Measurements from ENCODE around the gene AAK1. TPM values are rescaled to one million over a fixed set of nuclear protein-coding genes. Genes with fewer than 3 reads are reported as not detected.

AAK1 gene
- total RNA-seq, 3 donors from 2014 or later = 37.9 to 54.0 (median 44.9) TPM

GRCh38 chr2:69594341-69594740 is 49.2 kb downstream of the AAK1 start:
- Histone ChIP-seq H3K9me3 (no peaks in the 10 kb centered on the region), H3K27me3 (no peaks in the 10 kb centered on the region), H3K36me3 (no peaks in the 10 kb centered on the region), H3K27ac (no peak overlapping the region), H3K4me1 (peaks cover 0 to 6% of the 10 kb centered on the region in 2 donors), H3K4me3 (no peak overlapping the region)
- DNase-seq (ENCODE audit: low spot score in 2 of 2) = no peak
- no peak for TF ChIP-seq POLR2AphosphoS5 (IDR thresholded peaks at IDR 0.05)
- TF ChIP-seq POLR2A (IDR thresholded peaks at IDR 0.05) = no peak
- no peak for TF ChIP-seq CTCF (IDR thresholded peaks at IDR 0.05)
- intact Hi-C loops (cut with DNase I; ENCODE audit: low total_unique reads) = no loop called here

- no peaks in the 10 kb centered on the region for H3K9me3 ChIP-seq
- H3K36me3 ChIP-seq = no peaks in the 10 kb centered on the region
- no peaks in the 10 kb centered on the region for H3K27me3 ChIP-seq
- no peak overlapping the region for H3K27ac ChIP-seq
- intact Hi-C loops (cut with DNase I; ENCODE audit: low total_unique reads) = no loop called here
- no peak for DNase-seq (ENCODE audit: low spot score in 2 of 2)
- TF ChIP-seq CTCF (IDR thresholded peaks at IDR 0.05) (no peak), POLR2A (IDR thresholded peaks at IDR 0.05) (no peak), POLR2AphosphoS5 (IDR thresholded peaks at IDR 0.05) (no peak)
- H3K4me3 ChIP-seq = no peak overlapping the region
- peaks cover 0 to 6% of the 10 kb centered on the region in 2 donors for H3K4me1 ChIP-seq
Observed at GRCh38 chr2:69592511-69592910, 51.0 kb downstream of the AAK1 start.

GRCh38 chr2:69589973-69590652 is 53.4 kb downstream of the AAK1 start:
- no peak for DNase-seq (ENCODE audit: low spot score in 2 of 2)
- TF ChIP-seq POLR2A (IDR thresholded peaks at IDR 0.05) = no peak
- TF ChIP-seq POLR2AphosphoS5 (IDR thresholded peaks at IDR 0.05) = no peak
- TF ChIP-seq CTCF (IDR thresholded peaks at IDR 0.05) = no peak
- peaks cover 0 to 6% of the 10 kb centered on the region in 2 donors for H3K4me1 ChIP-seq
- H3K27me3 ChIP-seq = no peaks in the 10 kb centered on the region
- H3K27ac ChIP-seq = peak overlapping the region; percentile 30 to 54
- H3K36me3 ChIP-seq = no peaks in the 10 kb centered on the region
- intact Hi-C loops (cut with DNase I; ENCODE audit: low total_unique reads) = no loop called here
- no peak overlapping the region for H3K4me3 ChIP-seq
- no peaks in the 10 kb centered on the region for H3K9me3 ChIP-seq

GRCh38 chr2:69588945-69589344 is 54.6 kb downstream of the AAK1 start:
- Histone ChIP-seq H3K9me3 (no peaks in the 10 kb centered on the region), H3K27me3 (no peaks in the 10 kb centered on the region), H3K4me3 (no peak overlapping the region), H3K27ac (no peak overlapping the region), H3K4me1 (peaks cover 0 to 6% of the 10 kb centered on the region in 2 donors), H3K36me3 (no peaks in the 10 kb centered on the region)
- TF ChIP-seq CTCF (IDR thresholded peaks at IDR 0.05) = no peak
- TF ChIP-seq POLR2AphosphoS5 (IDR thresholded peaks at IDR 0.05) = no peak
- no peak for TF ChIP-seq POLR2A (IDR thresholded peaks at IDR 0.05)
- intact Hi-C loops (cut with DNase I; ENCODE audit: low total_unique reads) = no loop called here
- no peak for DNase-seq (ENCODE audit: low spot score in 2 of 2)

GRCh38 chr2:69588403-69588802 is 55.1 kb downstream of the AAK1 start:
- H3K36me3 ChIP-seq = no peaks in the 10 kb centered on the region
- no peaks in the 10 kb centered on the region for H3K27me3 ChIP-seq
- TF ChIP-seq POLR2AphosphoS5 (IDR thresholded peaks at IDR 0.05) (no peak), POLR2A (IDR thresholded peaks at IDR 0.05) (no peak), CTCF (IDR thresholded peaks at IDR 0.05) (no peak)
- H3K4me1 ChIP-seq = peaks cover 0 to 6% of the 10 kb centered on the region in 2 donors
- no peaks in the 10 kb centered on the region for H3K9me3 ChIP-seq
- intact Hi-C loops (cut with DNase I; ENCODE audit: low total_unique reads) = no loop called here
- no peak for DNase-seq (ENCODE audit: low spot score in 2 of 2)
- H3K27ac ChIP-seq = no peak overlapping the region
- H3K4me3 ChIP-seq = no peak overlapping the region

Data from breast epithelium (tissue), 4 donors.